ENCODE data around the gene HSPA13. TPM values are rescaled to one million over a fixed set of nuclear protein-coding genes. Genes with fewer than 3 reads are reported as not detected.

The HSPA13 gene
- polyA plus RNA-seq = 114 and 119 TPM in 2 replicates

GRCh38 chr21:14382835-14383595 lies at the start of gene HSPA13:
TSS of gene HSPA13 (minus strand) at chr21:14383146. CDS start at chr21:14383119, 27 bp downstream.

Other genes with a start within 250 kb of the HSPA13 start
- gene LIPI, start 172.2 kb downstream of the HSPA13 start, polyA plus RNA-seq = 0.34 and 0.43 TPM in 2 replicates
- 47.7 and 110 TPM in 2 replicates for gene RBM11, start 167.0 kb downstream of the HSPA13 start, polyA plus RNA-seq
- gene SAMSN1, start 163.2 kb upstream of the HSPA13 start, polyA plus RNA-seq = not detected in 2 replicates

Data from Purkinje cell (primary cell).